PC-9 (cell line): ENCODE measurements around the gene MBNL2.

Experiments used
- EZH2 ChIP-seq: fragments of 200-600 bp; sonication (generic); IDR thresholded peaks from 2 replicates; pipeline ENCODE4 v1.8.0; 2017; ENCODE audit warnings: antibody characterized with exemption, low read depth
- TF ChIP-seq, protein P1 (sequence below): fragments of 200-600 bp; sonication (generic); conservative IDR thresholded peaks from 2 replicates; pipeline ENCODE4 v1.6.1; 2017; ENCODE audit warnings: mixed run types, antibody characterized with exemption, mild to moderate bottlenecking, moderate library complexity

DNA sequence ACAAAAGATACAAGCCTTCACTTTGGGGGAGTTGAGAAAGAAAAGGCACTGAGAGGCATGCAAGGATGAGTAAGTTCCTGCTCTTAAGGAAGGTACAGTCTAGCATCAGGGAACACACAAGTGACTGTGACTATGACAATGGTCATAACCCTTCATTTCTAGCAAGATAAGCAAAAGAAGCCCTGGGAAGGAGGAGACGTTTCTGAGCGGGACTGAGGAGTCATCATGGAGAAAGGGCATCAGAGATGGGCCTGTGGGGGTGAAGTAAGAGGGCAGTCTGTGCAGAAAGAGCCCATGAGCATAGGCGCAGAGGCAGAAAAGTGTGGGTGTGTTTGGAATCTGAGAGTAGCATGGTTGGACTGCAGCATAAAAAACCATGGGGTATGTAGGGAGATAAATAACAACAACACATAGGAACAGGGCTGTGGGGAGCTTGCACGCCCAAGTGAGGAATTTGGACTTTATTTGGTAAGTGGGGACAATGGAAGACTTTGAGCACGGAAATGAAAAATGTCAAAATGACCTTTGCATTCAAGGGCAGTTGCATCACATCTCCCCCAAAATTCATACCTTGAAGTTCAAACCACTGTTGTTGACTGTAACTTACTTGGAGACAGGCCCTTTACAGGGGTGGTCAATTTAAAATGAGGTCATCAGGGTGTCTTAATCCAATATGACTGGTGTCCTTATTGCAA lies 86.7 kb downstream of the MBNL2 start:
- no peak for TF ChIP-seq EZH2
- TF ChIP-seq, protein P1, sequence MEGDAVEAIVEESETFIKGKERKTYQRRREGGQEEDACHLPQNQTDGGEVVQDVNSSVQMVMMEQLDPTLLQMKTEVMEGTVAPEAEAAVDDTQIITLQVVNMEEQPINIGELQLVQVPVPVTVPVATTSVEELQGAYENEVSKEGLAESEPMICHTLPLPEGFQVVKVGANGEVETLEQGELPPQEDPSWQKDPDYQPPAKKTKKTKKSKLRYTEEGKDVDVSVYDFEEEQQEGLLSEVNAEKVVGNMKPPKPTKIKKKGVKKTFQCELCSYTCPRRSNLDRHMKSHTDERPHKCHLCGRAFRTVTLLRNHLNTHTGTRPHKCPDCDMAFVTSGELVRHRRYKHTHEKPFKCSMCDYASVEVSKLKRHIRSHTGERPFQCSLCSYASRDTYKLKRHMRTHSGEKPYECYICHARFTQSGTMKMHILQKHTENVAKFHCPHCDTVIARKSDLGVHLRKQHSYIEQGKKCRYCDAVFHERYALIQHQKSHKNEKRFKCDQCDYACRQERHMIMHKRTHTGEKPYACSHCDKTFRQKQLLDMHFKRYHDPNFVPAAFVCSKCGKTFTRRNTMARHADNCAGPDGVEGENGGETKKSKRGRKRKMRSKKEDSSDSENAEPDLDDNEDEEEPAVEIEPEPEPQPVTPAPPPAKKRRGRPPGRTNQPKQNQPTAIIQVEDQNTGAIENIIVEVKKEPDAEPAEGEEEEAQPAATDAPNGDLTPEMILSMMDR, result no peak
